SK-N-SH treated with all-trans-retinoic acid at 6 μM for 48 hours (cell line): ENCODE measurements around the gene ANKRD55.

ENCODE experiments used
- ATAC-seq: fragments of 200-7000 bp; cut with Tn5 transposase; 3 replicates; pipeline ENCODE4 v1.9.1; 2020; ENCODE audit warnings: mild to moderate bottlenecking, moderate library complexity
- ARNTL ChIP-seq: fragments of 450-650 bp; formaldehyde crosslinking; IDR thresholded peaks from 2 replicates; pipeline ENCODE4 v1.5.0; 2020; ENCODE audit warnings: low read depth, mild to moderate bottlenecking, moderate library complexity, borderline replicate concordance
- BACH2 ChIP-seq: fragments of 250-450 bp; sonication (Bioruptor Pico); IDR thresholded peaks from 2 replicates; pipeline ENCODE4 v1.9.0; 2021; ENCODE audit warnings: mild to moderate bottlenecking, borderline replicate concordance
- CREB5 ChIP-seq: fragments of 250-450 bp; sonication (Bioruptor Pico); IDR thresholded peaks from 2 replicates; pipeline ENCODE4 v1.5.1; 2020; ENCODE audit warnings: low read depth, mild to moderate bottlenecking, moderate library complexity
- CSDC2 ChIP-seq: fragments of 250-450 bp; sonication (Bioruptor Pico); IDR thresholded peaks from 2 replicates; pipeline ENCODE4 v1.5.0; 2020; ENCODE audit warnings: mild to moderate bottlenecking, moderate library complexity
- ESRRG ChIP-seq: fragments of 250-450 bp; sonication (Bioruptor Pico); IDR thresholded peaks from 2 replicates; pipeline ENCODE4 v1.6.1; 2021; ENCODE audit warnings: mild to moderate bottlenecking
- GLIS3 ChIP-seq: fragments of 250-450 bp; sonication (Bioruptor Pico); IDR thresholded peaks from 2 replicates; pipeline ENCODE4 v1.5.0; 2020; ENCODE audit warnings: mild to moderate bottlenecking, moderate library complexity
- ISL1 ChIP-seq: fragments of 250-450 bp; sonication (Bioruptor Pico); IDR thresholded peaks from 2 replicates; pipeline ENCODE4 v2.1.2; 2022; ENCODE audit warnings: mild to moderate bottlenecking, moderate library complexity
- OSR1 ChIP-seq: fragments of 250-450 bp; sonication (Bioruptor Pico); IDR thresholded peaks from 2 replicates; pipeline ENCODE4 v1.8.0; 2022; ENCODE audit warnings: moderate library complexity, mild to moderate bottlenecking, inconsistent platforms
- PATZ1 ChIP-seq: fragments of 250-450 bp; sonication (Bioruptor Pico); IDR thresholded peaks from 2 replicates; pipeline ENCODE4 v1.8.0; 2020; ENCODE audit warnings: mild to moderate bottlenecking, moderate library complexity, borderline replicate concordance
- POU6F1 ChIP-seq: fragments of 250-450 bp; sonication (Bioruptor Pico); IDR thresholded peaks from 2 replicates; pipeline ENCODE4 v1.8.0; 2021; ENCODE audit warnings: low read depth, mild to moderate bottlenecking, moderate library complexity, borderline replicate concordance
- RARB ChIP-seq: fragments of 250-450 bp; sonication (Bioruptor Pico); IDR thresholded peaks from 2 replicates; pipeline ENCODE4 v1.8.0; 2021; ENCODE audit warnings: mild to moderate bottlenecking, moderate library complexity
- SNAI2 ChIP-seq: fragments of 250-450 bp; sonication (Bioruptor Pico); IDR thresholded peaks from 2 replicates; pipeline ENCODE4 v1.5.0; 2020; ENCODE audit warnings: mild to moderate bottlenecking, moderate library complexity
- TCF4 ChIP-seq: fragments of 250-450 bp; sonication (Bioruptor Pico); IDR thresholded peaks from 2 replicates; pipeline ENCODE4 v1.8.0; 2021; ENCODE audit warnings: mild to moderate bottlenecking, moderate library complexity, borderline replicate concordance
- TOX ChIP-seq: fragments of 250-450 bp; sonication (Bioruptor Pico); IDR thresholded peaks from 2 replicates; pipeline ENCODE4 v1.8.0; 2021; ENCODE audit warnings: mild to moderate bottlenecking, moderate library complexity, borderline replicate concordance
- TSHZ2 ChIP-seq: fragments of 250-450 bp; sonication (Bioruptor Pico); IDR thresholded peaks from 2 replicates; pipeline ENCODE4 v1.5.0; 2020; ENCODE audit warnings: mild to moderate bottlenecking, moderate library complexity
- ZC3H10 ChIP-seq: fragments of 250-450 bp; sonication (Bioruptor Pico); IDR thresholded peaks from 2 replicates; pipeline ENCODE4 v1.5.1; 2021; ENCODE audit warnings: mild to moderate bottlenecking, moderate library complexity
- ZFP3 ChIP-seq: fragments of 250-450 bp; sonication (Bioruptor Pico); IDR thresholded peaks from 2 replicates; pipeline ENCODE4 v1.5.0; 2020; ENCODE audit warnings: mild to moderate bottlenecking, moderate library complexity
- ZFP30 ChIP-seq: fragments of 450-650 bp; formaldehyde crosslinking; IDR thresholded peaks from 2 replicates; pipeline ENCODE4 v1.5.0; 2022; ENCODE audit warnings: mild to moderate bottlenecking, moderate library complexity
- ZNF565 ChIP-seq: fragments of 450-650 bp; formaldehyde crosslinking; conservative IDR thresholded peaks from 2 replicates; pipeline ENCODE4 v1.5.0; 2020; ENCODE audit warnings: low read depth, mild to moderate bottlenecking, moderate library complexity
- ZNF70 ChIP-seq: fragments of 450-650 bp; formaldehyde crosslinking; IDR thresholded peaks from 2 replicates; pipeline ENCODE4 v1.5.0; 2020; ENCODE audit warnings: mild to moderate bottlenecking, moderate library complexity
- ZNF8 ChIP-seq: fragments of 450-650 bp; formaldehyde crosslinking; IDR thresholded peaks from 2 replicates; pipeline ENCODE4 v1.5.0; 2020; ENCODE audit warnings: mild to moderate bottlenecking, moderate library complexity

Gene ANKRD55

GRCh38 chr5:56175488-56175887, 57.6 kb downstream of the ANKRD55 start:
- TF ChIP-seq ESRRG (CRISPR knock-in tag) (no peak), ZFP3 (CRISPR knock-in tag) (peak; percentile 67; the same call in 1 of the 2 replicates)
- TF ChIP-seq, all 23 proteins: peak for 1
- peak; percentile 85 for ATAC-seq

GRCh38 chr5:56175021-56175420, 58.1 kb downstream of the ANKRD55 start:
- no peak for ATAC-seq
- TF ChIP-seq ZNF565 (CRISPR knock-in tag), result no peak
- TF ChIP-seq TCF4 (CRISPR knock-in tag), result no peak
- no peak for TF ChIP-seq RARB (CRISPR knock-in tag)
- no peak for TF ChIP-seq ZC3H10 (CRISPR knock-in tag)
- no peak for TF ChIP-seq ZFP3 (CRISPR knock-in tag)
- TF ChIP-seq ZNF8, result no peak
- TF ChIP-seq CSDC2 (CRISPR knock-in tag), result no peak
- no peak for TF ChIP-seq CREB5 (CRISPR knock-in tag)
- TF ChIP-seq TSHZ2 (CRISPR knock-in tag), result no peak
- TF ChIP-seq POU6F1, result no peak
- TF ChIP-seq OSR1, result no peak
- TF ChIP-seq SNAI2 (CRISPR knock-in tag), result no peak
- no peak for TF ChIP-seq ZNF70 (CRISPR knock-in tag)
- TF ChIP-seq GLIS3 (CRISPR knock-in tag), result no peak
- no peak for TF ChIP-seq BACH2 (CRISPR knock-in tag)

- no peak for TF ChIP-seq ESRRG (CRISPR knock-in tag)
- no peak for ATAC-seq
These were observed 60.9 kb downstream of the ANKRD55 start for GRCh38 chr5:56172241-56172640.

- ATAC-seq, result no peak
- TF ChIP-seq OSR1 (no peak), SNAI2 (CRISPR knock-in tag) (no peak), BACH2 (CRISPR knock-in tag) (no peak)
These were observed 62.6 kb downstream of the ANKRD55 start for GRCh38 chr5:56170557-56170956.

GRCh38 chr5:56169949-56170348, 63.2 kb downstream of the ANKRD55 start:
- ATAC-seq, result no peak
- TF ChIP-seq ISL1, result no peak
- no peak for TF ChIP-seq ZFP30 (CRISPR knock-in tag)
- no peak for TF ChIP-seq POU6F1
- no peak for TF ChIP-seq ESRRG (CRISPR knock-in tag)
- TF ChIP-seq ZFP3 (CRISPR knock-in tag), result no peak
- no peak for TF ChIP-seq ZNF8
- no peak for TF ChIP-seq PATZ1 (CRISPR knock-in tag)
- TF ChIP-seq ARNTL, result no peak
- no peak for TF ChIP-seq BACH2 (CRISPR knock-in tag)
- TF ChIP-seq CSDC2 (CRISPR knock-in tag), result no peak
- no peak for TF ChIP-seq ZC3H10 (CRISPR knock-in tag)
- no peak for TF ChIP-seq GLIS3 (CRISPR knock-in tag)
- no peak for TF ChIP-seq TSHZ2 (CRISPR knock-in tag)
- TF ChIP-seq TCF4 (CRISPR knock-in tag), result no peak
- no peak for TF ChIP-seq TOX (CRISPR knock-in tag)
